Uterus (tissue), 4 donors: ENCODE measurements around the gene DHPS. TPM values are rescaled to one million over a fixed set of nuclear protein-coding genes. Genes with fewer than 3 reads are reported as not detected.

Experiments used
- small RNA-seq: library from RNA; depleted of rRNA; stranded (forward); fragments of <200 nt; gene quantifications from one replicate; pipeline ENCODE3, GENCODE V24; 2016
- total RNA-seq, 4 donors: library from RNA; depleted of rRNA in 3 of 4; stranded (reverse); fragments of >200 nt in 3 of 4; gene quantifications; one replicate each; pipeline versions ENCODE4 v1.1.0 to v1.2.4, GENCODE V29; 2014 to 2023
- donor health status: DM: yes; HTN: yes; CAD: no.

Gene DHPS
- total RNA-seq, 4 donors from 2014 or later: 70.9 to 125 (median 97.1) TPM

Small RNA genes lying within 50 kb of the gene (small RNA-seq; reads per million reads assigned to genes)
- gene SNORD41: 749 reads per million, percentile 97 among the genes with 10 or more reads in this experiment

Other genes starting within 250 kb of the DHPS start
- 10 to 100 TPM in 1 of 4 donors, 1 to 10 TPM in 3; 5.3 to 15.4 (median 8.4) TPM for gene ZNF443, start 240.9 kb downstream of the DHPS start, total RNA-seq
- 10 to 100 TPM in 1 of 4 donors, 1 to 10 TPM in 3; 5.0 to 20.8 (median 6.9) TPM for gene ZNF709, start 197.1 kb downstream of the DHPS start, total RNA-seq
- gene ZNF564, start 130.4 kb downstream of the DHPS start, total RNA-seq: 10 to 100 TPM in 3 of 4 donors, under 1 TPM in 1; 0.88 to 28.1 (median 21.9) TPM
- 10 to 100 TPM in 2 of 4 donors, 1 to 10 TPM in 1, under 1 TPM in 1; 0.59 to 15.4 (median 8.1) TPM for gene ZNF490, start 71.1 kb downstream of the DHPS start, total RNA-seq
- 10 to 100 TPM; 22.9 to 67.9 (median 37.1) TPM for gene ZNF791, start 71.0 kb downstream of the DHPS start, total RNA-seq
- 10 to 100 TPM; 15.9 to 54.1 (median 42.8) TPM for gene MAN2B1, start 15.1 kb downstream of the DHPS start, total RNA-seq
- 10 to 100 TPM in 2 of 4 donors, 1 to 10 TPM in 2; 1.5 to 24.7 (median 8.5) TPM for gene WDR83, start 15.1 kb downstream of the DHPS start, total RNA-seq
- gene GNG14, start 6.1 kb upstream of the DHPS start, total RNA-seq: not detected
- 1 to 10 TPM in 2 of 4 donors, not detected in 2; 3.8 to 9.5 TPM for gene FBXW9, start 14.8 kb upstream of the DHPS start, total RNA-seq
- gene TNPO2, start 42.1 kb upstream of the DHPS start, total RNA-seq: 10 to 100 TPM; 29.7 to 92.9 (median 71.2) TPM
- gene TRIR, start 52.8 kb upstream of the DHPS start, total RNA-seq: 100 to 1,000 TPM in 3 of 4 donors, 10 to 100 TPM in 1; 88.8 to 490 (median 244) TPM
- 10 to 100 TPM; 15.4 to 57.4 (median 36.4) TPM for gene GET3, start 55.6 kb upstream of the DHPS start, total RNA-seq
- gene BEST2, start 69.9 kb upstream of the DHPS start, total RNA-seq: under 1 TPM in 2 of 4 donors, not detected in 2; 0.14 to 0.29 TPM
- gene HOOK2, start 93.7 kb upstream of the DHPS start, total RNA-seq: 10 to 100 TPM in 2 of 4 donors, 1 to 10 TPM in 1, under 1 TPM in 1; 0.59 to 37.5 (median 14.0) TPM
- gene JUNB, start 109.6 kb upstream of the DHPS start, total RNA-seq: 100 to 1,000 TPM in 1 of 4 donors, 10 to 100 TPM in 3; 47.4 to 417 (median 81.5) TPM
- gene PRDX2, start 119.9 kb upstream of the DHPS start, total RNA-seq: 100 to 1,000 TPM; 148 to 178 (median 163) TPM
- gene THSD8, start 120.2 kb upstream of the DHPS start, total RNA-seq: 1 to 10 TPM in 1 of 4 donors, not detected in 3; 4.1 TPM
- gene RNASEH2A, start 124.7 kb upstream of the DHPS start, total RNA-seq: 10 to 100 TPM in 1 of 4 donors, 1 to 10 TPM in 3; 2.3 to 18.9 (median 3.1) TPM
- not detected for gene RTBDN, start 152.7 kb upstream of the DHPS start, total RNA-seq
- 1 to 10 TPM in 1 of 4 donors, not detected in 3; 1.2 TPM for gene MAST1, start 156.6 kb upstream of the DHPS start, total RNA-seq
- gene DNASE2, start 199.6 kb upstream of the DHPS start, total RNA-seq: 10 to 100 TPM; 19.0 to 65.8 (median 31.0) TPM
- gene KLF1, start 205.3 kb upstream of the DHPS start, total RNA-seq: under 1 TPM in 2 of 4 donors, not detected in 2; 0.77 to 0.97 TPM
- gene GCDH, start 209.3 kb upstream of the DHPS start, total RNA-seq: 10 to 100 TPM in 3 of 4 donors, 1 to 10 TPM in 1; 6.8 to 47.9 (median 18.2) TPM
- gene SYCE2, start 237.4 kb upstream of the DHPS start, total RNA-seq: under 1 TPM in 2 of 4 donors, not detected in 2; 0.41 to 0.49 TPM